Tibial nerve (tissue), 4 donors: Measurements from ENCODE around the gene UCK2. TPM values are rescaled to one million over a fixed set of nuclear protein-coding genes. Genes with fewer than 3 reads are reported as not detected.

Source experiments
- DNase-seq, 2 donors: peaks; one replicate each; pipeline ENCODE4 v3.0.0-alpha.2; 2019; ENCODE audit warnings: low spot score in 2 of 2
- H3K27ac ChIP-seq, 4 donors: fragments of 200-600 bp; sonication (generic) in 3 of 4; one replicate each; pipeline ENCODE4 v1.5.1; 2017 to 2019; ENCODE audit warnings: mild to moderate bottlenecking in 1 of 4
- H3K27me3 ChIP-seq, 2 donors: fragments of 200-600 bp; sonication (generic) in 1 of 2; one replicate each; pipeline versions ENCODE4 v1.5.1 to v1.6.0; 2017 to 2019
- H3K36me3 ChIP-seq, 3 donors: fragments of 200-600 bp; sonication (generic); one replicate each; pipeline ENCODE4 v1.5.1; 2018 to 2019
- H3K4me1 ChIP-seq, 4 donors: fragments of 200-600 bp; sonication (generic) in 3 of 4; one replicate each; pipeline ENCODE4 v1.5.1; 2017 to 2019
- H3K4me3 ChIP-seq, 4 donors: fragments of 200-600 bp; sonication (generic) in 3 of 4; one replicate each; pipeline ENCODE4 v1.5.1; 2017 to 2019; ENCODE audit warnings: mild to moderate bottlenecking in 1 of 4, moderate library complexity in 1 of 4
- H3K9me3 ChIP-seq, 4 donors: fragments of 200-600 bp; sonication (generic) in 3 of 4; one replicate each; pipeline ENCODE4 v1.5.1; 2017 to 2019
- EP300 ChIP-seq, 2 donors: sonication (generic); formaldehyde crosslinking; IDR thresholded peaks; one replicate each; pipeline ENCODE4 v1.6.1; 2017; ENCODE audit warnings: antibody characterized with exemption in 2 of 2, mild to moderate bottlenecking in 1 of 2
- POLR2A ChIP-seq, 2 donors: fragments of 450-650 bp; IDR thresholded peaks; one replicate each; pipeline ENCODE4 v1.6.1; 2017; ENCODE audit warnings: antibody characterized with exemption in 2 of 2, mild to moderate bottlenecking in 2 of 2, moderate library complexity in 2 of 2
- WGBS, 2 donors: methylation state at CpG; one replicate each; pipeline ENCODE4 v1.1.5; 2018; 5-methylcytosine and 5-hydroxymethylcytosine counted together
- total RNA-seq, 4 donors: library from RNA; depleted of rRNA; stranded (reverse); fragments of >200 nt; gene quantifications; one replicate each; pipeline ENCODE4 v1.1.0, GENCODE V29; 2016
- TF ChIP-seq, protein P1 (sequence below), 5 experiments: fragments of 200-600 bp in 3 of 5; fragments of 450-650 bp in 2 of 5; sonication (generic) in 3 of 5; IDR thresholded peaks; one replicate each; pipeline ENCODE4 v1.5.1; 2016 to 2019; ENCODE audit warnings: antibody characterized with exemption in 5 of 5, mild to moderate bottlenecking in 3 of 5, moderate library complexity in 2 of 5

The UCK2 gene
- total RNA-seq, 4 donors from 2014 or later, result 29.7 to 36.0 (median 33.8) TPM

DNA sequence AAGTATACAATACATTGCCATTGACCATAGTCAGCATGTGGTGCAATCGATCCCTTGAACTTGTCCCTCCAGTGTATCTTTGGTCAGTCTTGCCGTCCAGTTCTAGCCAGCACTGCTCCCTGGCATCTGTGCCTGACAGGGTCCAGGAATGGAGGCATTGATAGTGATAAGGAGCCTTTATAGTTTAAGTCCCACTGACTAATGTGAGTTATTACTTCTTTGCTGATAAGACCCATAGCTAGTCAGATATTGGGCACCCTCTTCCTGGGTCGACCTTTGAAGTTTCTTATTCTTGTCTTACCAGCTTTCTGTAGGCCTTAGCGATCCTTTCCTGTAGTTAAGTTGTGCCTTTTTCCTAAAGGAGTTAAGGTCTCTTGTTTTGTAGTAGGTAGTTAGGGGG lies 13.0 kb downstream of the UCK2 start:
- TF ChIP-seq POLR2A (IDR thresholded peaks at IDR 0.05) (no peak), EP300 (IDR thresholded peaks at IDR 0.05) (no peak)
- TF ChIP-seq, protein P1, sequence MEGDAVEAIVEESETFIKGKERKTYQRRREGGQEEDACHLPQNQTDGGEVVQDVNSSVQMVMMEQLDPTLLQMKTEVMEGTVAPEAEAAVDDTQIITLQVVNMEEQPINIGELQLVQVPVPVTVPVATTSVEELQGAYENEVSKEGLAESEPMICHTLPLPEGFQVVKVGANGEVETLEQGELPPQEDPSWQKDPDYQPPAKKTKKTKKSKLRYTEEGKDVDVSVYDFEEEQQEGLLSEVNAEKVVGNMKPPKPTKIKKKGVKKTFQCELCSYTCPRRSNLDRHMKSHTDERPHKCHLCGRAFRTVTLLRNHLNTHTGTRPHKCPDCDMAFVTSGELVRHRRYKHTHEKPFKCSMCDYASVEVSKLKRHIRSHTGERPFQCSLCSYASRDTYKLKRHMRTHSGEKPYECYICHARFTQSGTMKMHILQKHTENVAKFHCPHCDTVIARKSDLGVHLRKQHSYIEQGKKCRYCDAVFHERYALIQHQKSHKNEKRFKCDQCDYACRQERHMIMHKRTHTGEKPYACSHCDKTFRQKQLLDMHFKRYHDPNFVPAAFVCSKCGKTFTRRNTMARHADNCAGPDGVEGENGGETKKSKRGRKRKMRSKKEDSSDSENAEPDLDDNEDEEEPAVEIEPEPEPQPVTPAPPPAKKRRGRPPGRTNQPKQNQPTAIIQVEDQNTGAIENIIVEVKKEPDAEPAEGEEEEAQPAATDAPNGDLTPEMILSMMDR (IDR thresholded peaks at IDR 0.05), result no peak
- H3K27me3 ChIP-seq, result no peaks in the 10 kb centered on the region
- DNase-seq, result no peak
- peaks cover 0 to 16% (median 2%) of the 10 kb centered on the region in 4 donors for H3K4me1 ChIP-seq
- no peak overlapping the region for H3K4me3 ChIP-seq
- 82 to 85% methylated on average over 4 of the region's 4 CpGs for WGBS, 2 donors
- H3K36me3 ChIP-seq, result no peaks in the 10 kb centered on the region
- no peaks in the 10 kb centered on the region for H3K9me3 ChIP-seq
- H3K27ac ChIP-seq, result no peak overlapping the region

DNA sequence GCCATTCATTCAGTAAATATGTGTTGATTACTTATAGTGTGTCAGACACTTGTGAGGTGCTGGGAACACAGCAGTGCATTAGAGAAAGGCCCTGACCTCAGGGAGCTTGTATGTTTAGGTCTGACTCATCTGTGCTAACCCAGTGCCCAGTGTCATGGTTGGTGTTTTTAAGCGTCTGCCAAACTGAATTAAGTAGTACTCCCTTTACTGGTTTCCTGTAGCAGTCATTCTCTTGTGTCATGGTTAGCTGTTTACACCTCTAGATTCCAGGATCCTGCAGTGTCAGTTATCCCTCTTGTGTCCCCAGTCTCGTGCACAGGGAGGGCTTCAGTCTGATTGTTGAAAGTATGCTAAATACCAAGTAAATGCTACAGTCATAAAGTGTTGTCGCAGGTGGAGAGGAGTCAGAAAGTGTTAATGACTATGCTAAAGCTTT lies 14.2 kb downstream of the UCK2 start:
- H3K9me3 ChIP-seq, result no peaks in the 10 kb centered on the region
- H3K4me3 ChIP-seq, result no peak overlapping the region
- H3K27ac ChIP-seq, result no peak overlapping the region
- TF ChIP-seq, protein P1 (IDR thresholded peaks at IDR 0.05), result no peak
- no peak for TF ChIP-seq POLR2A (IDR thresholded peaks at IDR 0.05)
- no peak for TF ChIP-seq EP300 (IDR thresholded peaks at IDR 0.05)
- DNase-seq, result no peak
- H3K27me3 ChIP-seq, result no peaks in the 10 kb centered on the region
- H3K4me1 ChIP-seq, result peaks cover 0 to 16% (median 2%) of the 10 kb centered on the region in 4 donors
- H3K36me3 ChIP-seq, result no peaks in the 10 kb centered on the region
- 74 to 80% methylated on average over 3 of the region's 3 CpGs for WGBS, 2 donors

DNA sequence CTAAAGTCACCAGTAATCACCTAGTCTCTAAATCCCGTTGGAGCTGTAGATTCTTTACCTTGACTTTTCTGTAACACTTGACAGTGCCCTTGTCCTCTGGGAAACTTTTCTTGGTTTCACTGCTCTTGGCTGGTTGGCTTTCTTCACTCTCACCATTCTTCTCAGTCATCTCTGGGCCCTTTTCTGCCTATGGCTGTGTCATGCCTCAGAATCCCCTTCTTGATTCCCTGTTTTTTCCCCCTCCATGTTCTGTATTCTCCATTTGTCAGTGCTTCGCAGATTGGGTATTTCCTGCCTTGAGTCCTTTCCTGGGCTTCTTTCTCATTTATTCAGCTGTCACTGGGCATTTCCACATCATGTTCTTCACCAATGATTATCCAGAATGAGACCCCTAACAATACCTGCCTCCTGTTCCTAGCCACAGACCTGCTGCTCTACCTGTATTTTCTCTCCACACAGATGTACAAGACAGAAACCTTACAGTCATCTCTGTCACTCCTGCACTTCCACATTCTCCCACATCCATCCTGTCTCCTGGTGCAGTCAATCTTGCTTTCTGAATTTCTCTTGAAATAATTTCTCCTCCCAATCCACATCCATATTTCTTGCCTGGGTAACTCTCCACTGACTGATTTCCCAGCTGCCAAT lies 14.7 kb downstream of the UCK2 start:
- DNase-seq, result no peak
- H3K9me3 ChIP-seq, result no peaks in the 10 kb centered on the region
- no peaks in the 10 kb centered on the region for H3K27me3 ChIP-seq
- peaks cover 0 to 16% (median 2%) of the 10 kb centered on the region in 4 donors for H3K4me1 ChIP-seq
- no peaks in the 10 kb centered on the region for H3K36me3 ChIP-seq
- no peak overlapping the region for H3K4me3 ChIP-seq
- 65 to 71% methylated on average over 2 of the region's 2 CpGs for WGBS, 2 donors
- TF ChIP-seq, protein P1 (IDR thresholded peaks at IDR 0.05), result no peak
- TF ChIP-seq EP300 (IDR thresholded peaks at IDR 0.05), result no peak
- H3K27ac ChIP-seq, result no peak overlapping the region

DNA sequence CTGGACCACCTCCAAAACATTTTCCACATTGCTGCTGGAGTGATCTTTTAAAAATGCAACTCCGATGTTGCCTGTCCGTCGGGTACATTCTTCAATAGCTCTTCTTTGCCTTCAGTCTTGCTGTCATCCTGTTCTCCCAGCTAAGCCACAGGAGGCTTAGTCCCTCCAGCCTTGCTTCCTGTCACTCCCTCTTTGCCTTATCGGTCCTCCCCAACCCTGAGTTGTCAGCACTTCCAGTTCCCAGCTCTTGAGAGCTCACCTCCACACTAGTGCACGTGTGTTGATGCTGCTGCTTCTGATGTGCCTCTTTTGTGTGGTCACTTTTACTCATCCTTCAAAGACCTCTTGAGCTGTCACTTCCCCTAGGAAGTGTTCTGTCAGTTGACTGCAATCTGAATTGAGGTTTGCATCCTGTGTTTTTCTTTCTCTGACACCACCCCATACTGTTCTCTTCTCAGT lies 15.3 kb downstream of the UCK2 start:
- 23 to 42% methylated on average over 5 of the region's 5 CpGs for WGBS, 2 donors

DNA sequence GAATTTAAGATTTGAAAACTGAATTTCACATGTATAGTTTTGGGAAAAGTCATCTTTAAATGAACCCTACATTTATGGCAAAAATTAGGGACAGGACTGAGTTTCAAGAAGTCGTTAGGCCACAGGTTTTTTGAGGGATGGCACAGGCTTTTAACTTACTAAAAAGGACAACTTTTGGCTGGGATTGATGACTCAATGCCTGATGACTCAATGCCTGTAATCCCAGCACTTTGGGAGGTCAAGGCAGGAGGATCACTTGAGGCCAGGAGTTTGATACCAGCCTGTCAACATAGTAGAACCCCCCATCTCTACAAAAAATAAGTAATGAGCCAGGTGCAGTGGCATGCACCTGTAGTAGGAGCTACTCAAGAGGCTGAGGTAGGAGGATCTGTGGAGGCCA lies 15.9 kb downstream of the UCK2 start:
- Histone ChIP-seq H3K4me3 (no peak overlapping the region), H3K27me3 (no peaks in the 10 kb centered on the region), H3K9me3 (peaks cover 0 to under 1% (median 0%) of the 10 kb centered on the region in 4 donors), H3K4me1 (peaks cover 0 to 16% (median 2%) of the 10 kb centered on the region in 4 donors), H3K27ac (no peak overlapping the region), H3K36me3 (peaks cover 0 to 2% (median 0%) of the 10 kb centered on the region in 3 donors)
- TF ChIP-seq EP300 (IDR thresholded peaks at IDR 0.05) (no peak), POLR2A (IDR thresholded peaks at IDR 0.05) (no peak)
- TF ChIP-seq, protein P1 (IDR thresholded peaks at IDR 0.05), result no peak
- DNase-seq, result no peak
- WGBS, 2 donors, result 61 to 76% methylated on average over 1 of the region's 1 CpG

More for the DNA sequence above, 15.3 kb downstream of the UCK2 start:
- TF ChIP-seq POLR2A (IDR thresholded peaks at IDR 0.05), result no peak
- Histone ChIP-seq H3K27me3 (no peaks in the 10 kb centered on the region), H3K4me3 (no peak overlapping the region), H3K36me3 (no peaks in the 10 kb centered on the region), H3K27ac (no peak overlapping the region), H3K9me3 (no peaks in the 10 kb centered on the region), H3K4me1 (peaks cover 0 to 16% (median 2%) of the 10 kb centered on the region in 4 donors)
- DNase-seq, result no peak
